ENCODE results near the gene OXSM. TPM values are rescaled to one million over a fixed set of nuclear protein-coding genes. Genes with fewer than 3 reads are reported as not detected.

The OXSM gene
- total RNA-seq, 1 experiment from 2014 or later: 17.7 TPM

DNA sequence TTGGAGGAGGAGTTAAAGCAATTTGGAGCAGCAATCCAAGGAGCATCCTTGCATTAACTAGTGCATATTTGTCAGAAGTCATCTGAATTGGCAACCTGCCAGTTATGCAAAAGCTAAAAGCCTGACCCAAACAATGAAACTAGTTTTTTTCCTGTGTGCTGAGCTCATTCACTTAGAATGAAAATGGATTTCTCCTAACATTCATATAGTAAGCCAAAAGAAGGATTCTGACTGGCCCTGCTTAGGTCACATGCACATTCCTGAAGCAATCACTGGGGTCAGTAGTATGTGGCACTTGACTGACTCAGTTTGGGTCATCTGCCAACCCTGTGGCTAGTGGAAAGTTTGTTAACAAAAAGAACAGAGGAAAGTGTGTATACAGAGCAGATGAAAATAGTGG is 30.5 kb downstream of the OXSM start:
- no TSS peak for BruUV-seq (replicated peaks)
- Histone ChIP-seq H3K4me2 (ENCODE audit: low read length) (no peak overlapping the region), H3K79me2 (ENCODE audit: insufficient read depth, low read length) (no peaks in the 10 kb centered on the region), H2AFZ (ENCODE audit: low read depth, low read length, poor library complexity, severe bottlenecking) (no peak overlapping the region), H3K9ac (ENCODE audit: low read length) (no peak overlapping the region), H3K9me2 (ENCODE audit: insufficient read depth) (no peaks in the 10 kb centered on the region), H3K9me3 (ENCODE audit: control insufficient read depth in 1 of 2, insufficient read depth in 1 of 2, low read depth in 1 of 2, low read length in 2 of 2) (no peaks in the 10 kb centered on the region), H3K4me1 (ENCODE audit: control insufficient read depth in 1 of 2, insufficient read depth in 2 of 2, low read length in 2 of 2) (peaks cover 0 to 6% of the 10 kb centered on the region in 2 experiments; a peak in 1 of 4 replicates), H3K27ac (ENCODE audit: low read depth, low read length) (no peak overlapping the region), H4K20me1 (ENCODE audit: insufficient read depth) (no peaks in the 10 kb centered on the region), H3K4me3 (replicated peaks in 1 of 2; ENCODE audit: low read depth in 1 of 2, low read length in 2 of 2) (no peak overlapping the region), H3K27me3 (ENCODE audit: insufficient read depth, low read length) (no peaks in the 10 kb centered on the region; the same call in none of the 2 replicates), H3K36me3 (ENCODE audit: control insufficient read depth in 1 of 2, insufficient read depth in 2 of 2, low read length in 2 of 2) (no peaks in the 10 kb centered on the region)
- ChIA-PET RAD21 (ENCODE audit: low non-redundant PET in 1 of 2, low total read pairs in 2 of 2, uncharacterized antibody in 2 of 2, unreplicated experiment in 2 of 2) (no interaction called here), CTCF (no interaction called here), POLR2A (no interaction called here)
- DNase-seq (ENCODE audit: low read depth, low spot score) (no peak), ATAC-seq (peak; percentile 30; the same call in 1 of the 2 replicates)
- intact Hi-C loops (cut with micrococcal nuclease): no loop called here
- TF ChIP-seq RAD21 (IDR thresholded peaks at IDR 0.05; ENCODE audit: low read depth) (no peak), ZFX (IDR thresholded peaks at IDR 0.05) (no peak), CTCF (IDR thresholded peaks at IDR 0.05 in 2 of 3, conservative IDR thresholded peaks at IDR 0.05 in 1 of 3; ENCODE audit: borderline replicate concordance in 1 of 3, insufficient read depth in 1 of 3, low read depth in 2 of 3, low read length in 2 of 3) (no peak), ELF1 (IDR thresholded peaks at IDR 0.05; ENCODE audit: borderline replicate concordance, low read depth) (no peak), MAX (IDR thresholded peaks at IDR 0.05) (no peak), EZH2 (IDR thresholded peaks at IDR 0.05) (no peak), ZNF274 (IDR thresholded peaks at IDR 0.05; ENCODE audit: low read depth, low read length) (no peak), JUND (IDR thresholded peaks at IDR 0.05) (no peak), SIN3A (IDR thresholded peaks at IDR 0.05; ENCODE audit: low read depth) (no peak), ATF3 (IDR thresholded peaks at IDR 0.05) (no peak), CBX3 (IDR thresholded peaks at IDR 0.05; ENCODE audit: low read depth) (no peak), POLR2AphosphoS5 (IDR thresholded peaks at IDR 0.05; ENCODE audit: low read depth, low read length) (no peak), SRF (IDR thresholded peaks at IDR 0.05; ENCODE audit: low read depth) (no peak), SP1 (IDR thresholded peaks at IDR 0.05; ENCODE audit: low read depth) (no peak), YY1 (IDR thresholded peaks at IDR 0.05; ENCODE audit: extremely low read depth, insufficient replicate concordance, low read depth, low read length) (no peak), REST (IDR thresholded peaks at IDR 0.05; ENCODE audit: low read depth) (no peak), EGR1 (IDR thresholded peaks at IDR 0.05; ENCODE audit: low read depth) (no peak), ZBTB33 (IDR thresholded peaks at IDR 0.05; ENCODE audit: extremely low read depth, insufficient replicate concordance, low read length) (no peak), POLR2A (IDR thresholded peaks at IDR 0.05; ENCODE audit: borderline replicate concordance, extremely low read depth, insufficient read depth, insufficient read length) (no peak)
